Measurements from ENCODE around the gene LEMD3.

Gene LEMD3

DNA sequence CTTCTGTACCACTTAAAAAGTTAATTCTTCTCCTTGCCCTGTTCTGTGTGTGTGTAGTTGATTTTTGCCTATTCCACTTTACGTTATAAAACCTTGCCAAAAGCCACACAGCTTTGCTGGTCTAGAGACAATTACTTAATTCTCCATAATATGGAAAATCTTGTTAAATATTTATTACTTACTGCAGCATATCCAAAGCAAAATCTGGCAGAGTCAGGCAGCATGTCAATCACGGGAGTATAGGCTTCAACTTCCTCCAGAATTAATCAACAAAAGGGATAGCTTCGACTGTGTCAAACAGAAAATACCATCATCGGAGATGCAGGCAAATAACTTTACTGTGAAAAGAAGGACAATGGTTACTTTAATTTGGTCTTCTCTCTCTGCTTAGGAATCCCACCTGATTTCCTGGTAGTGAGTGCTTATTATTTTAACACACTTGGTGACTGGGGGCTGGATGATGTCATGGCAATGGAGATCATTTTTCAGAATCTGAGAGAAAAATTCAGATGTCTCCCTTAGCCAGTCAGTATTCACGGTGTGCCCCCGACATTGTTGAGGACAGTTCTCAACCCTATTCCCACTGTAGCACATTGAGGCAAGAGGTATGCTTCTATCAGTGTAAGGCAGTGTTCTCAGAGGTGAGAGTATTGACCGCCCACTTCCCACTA is 105.4 kb downstream of the LEMD3 start:
- Histone ChIP-seq H3K4me3 (no peak overlapping the region), H3K9me3 (ENCODE audit: low read depth, low read length) (no peaks in the 10 kb centered on the region), H3K27ac (no peak overlapping the region), H3K9ac (ENCODE audit: insufficient read length) (no peak overlapping the region), H3K36me3 (ENCODE audit: insufficient read depth, low read length) (no peaks in the 10 kb centered on the region)
- TF ChIP-seq EZH2 (IDR thresholded peaks at IDR 0.05) = no peak
- no peak for TF ChIP-seq FOXP2 (optimal IDR thresholded peaks at IDR 0.05; ENCODE audit: control extremely low read depth, extremely low read length, insufficient read depth)
- no peak for TF ChIP-seq POLR2AphosphoS5 (IDR thresholded peaks at IDR 0.05; ENCODE audit: borderline replicate concordance, low read depth, low read length)
- no peak for DNase-seq (ENCODE audit: low read depth, low spot score)

DNA sequence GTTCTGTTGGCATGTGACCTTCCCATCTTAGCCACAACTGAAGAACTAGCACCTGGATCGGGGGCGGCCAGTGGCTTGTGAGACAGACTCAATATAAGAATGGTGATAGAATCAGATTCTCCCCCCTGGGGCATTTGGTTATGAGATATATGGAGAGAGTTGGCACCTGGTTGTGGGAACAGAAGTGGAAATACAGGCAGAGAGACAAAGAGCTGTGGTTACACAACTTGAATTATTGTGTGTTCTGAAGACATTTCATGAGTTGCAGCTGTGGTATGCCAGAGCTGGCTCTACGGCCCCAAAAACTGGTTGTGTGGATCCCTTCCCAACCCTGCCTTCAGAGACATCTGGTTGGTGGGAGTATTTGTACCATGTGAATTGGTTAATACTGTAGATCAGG is 106.2 kb downstream of the LEMD3 start:
- H3K27ac ChIP-seq = no peak overlapping the region
- H3K9ac ChIP-seq (ENCODE audit: insufficient read length) = no peak overlapping the region
- no peak for TF ChIP-seq FOXP2 (optimal IDR thresholded peaks at IDR 0.05; ENCODE audit: control extremely low read depth, extremely low read length, insufficient read depth)
- no peaks in the 10 kb centered on the region for H3K36me3 ChIP-seq (ENCODE audit: insufficient read depth, low read length)
- no peaks in the 10 kb centered on the region for H3K9me3 ChIP-seq (ENCODE audit: low read depth, low read length)
- DNase-seq (ENCODE audit: low read depth, low spot score) = no peak
- H3K4me3 ChIP-seq = no peak overlapping the region

DNA sequence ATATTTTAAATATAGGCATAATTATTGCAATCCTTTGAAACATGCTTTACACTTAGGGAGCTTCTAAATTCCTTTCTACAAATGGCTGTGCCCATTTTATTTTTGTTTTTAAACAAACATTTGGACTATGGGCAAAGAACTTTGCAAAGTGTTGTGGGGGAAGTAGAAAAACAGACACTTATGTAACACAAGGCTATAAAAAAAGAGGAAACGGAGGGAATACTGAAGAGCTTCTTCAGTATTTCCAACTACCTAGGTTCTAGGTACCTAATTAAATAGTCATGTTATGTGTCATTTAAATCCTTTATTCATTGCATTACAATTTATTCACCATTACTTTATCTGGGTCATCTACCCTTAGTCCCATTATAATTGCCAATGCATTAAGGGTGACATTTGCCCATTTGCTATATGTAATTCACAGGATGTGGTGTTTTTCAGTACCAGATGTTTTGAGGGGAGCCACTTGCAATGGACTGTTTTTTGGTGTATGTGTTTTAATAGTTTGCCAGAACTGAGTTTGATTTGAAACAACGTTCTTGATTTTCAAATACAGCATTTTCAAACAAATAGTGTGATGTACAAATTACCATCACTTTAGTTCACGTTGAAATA is 107.6 kb downstream of the LEMD3 start:
- no peak overlapping the region for H3K27ac ChIP-seq
- no peaks in the 10 kb centered on the region for H3K9me3 ChIP-seq (ENCODE audit: low read depth, low read length)
- DNase-seq (ENCODE audit: low read depth, low spot score) = no peak
- TF ChIP-seq EZH2 (IDR thresholded peaks at IDR 0.05) (no peak), POLR2AphosphoS5 (IDR thresholded peaks at IDR 0.05; ENCODE audit: borderline replicate concordance, low read depth, low read length) (no peak), FOXP2 (optimal IDR thresholded peaks at IDR 0.05; ENCODE audit: control extremely low read depth, extremely low read length, insufficient read depth) (no peak)
- no peak overlapping the region for H3K4me3 ChIP-seq
- no peak overlapping the region for H3K9ac ChIP-seq (ENCODE audit: insufficient read length)
- H3K36me3 ChIP-seq (ENCODE audit: insufficient read depth, low read length) = no peaks in the 10 kb centered on the region

DNA sequence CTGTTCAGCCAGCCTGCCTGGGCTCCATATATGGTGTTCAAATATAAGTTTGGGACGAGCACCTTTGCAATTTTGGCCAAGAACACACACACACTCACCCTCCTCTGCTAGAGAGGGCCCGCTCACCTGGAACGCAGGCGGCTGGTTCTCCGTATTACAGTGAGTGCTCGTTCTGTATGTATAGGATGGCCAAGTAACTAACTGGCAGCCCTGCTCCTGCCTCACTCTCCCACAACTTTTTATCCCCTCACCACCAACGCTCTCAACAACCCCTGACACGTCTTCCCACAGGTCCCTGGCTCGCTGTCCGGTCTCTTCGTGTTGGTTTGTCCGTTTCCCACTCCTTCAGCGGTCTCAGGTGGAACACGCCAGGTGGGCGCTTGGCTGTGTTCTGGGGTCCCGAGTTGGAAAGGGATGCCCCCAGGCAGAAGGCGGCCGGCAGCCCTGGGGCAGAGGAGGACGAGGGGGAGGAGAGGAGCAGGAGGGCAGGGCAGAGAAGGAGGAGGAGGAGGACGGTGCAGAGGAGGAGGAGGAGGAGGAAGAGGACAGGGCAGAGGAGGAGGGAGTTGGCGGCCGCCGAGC is 108.7 kb downstream of the LEMD3 start:
- no peaks in the 10 kb centered on the region for H3K9me3 ChIP-seq (ENCODE audit: low read depth, low read length)
- H3K27ac ChIP-seq = no peak overlapping the region
- H3K4me3 ChIP-seq = peak overlapping the region; percentile 78
- H3K36me3 ChIP-seq (ENCODE audit: insufficient read depth, low read length) = no peaks in the 10 kb centered on the region
- no peak for DNase-seq (ENCODE audit: low read depth, low spot score)
- no peak for TF ChIP-seq POLR2AphosphoS5 (IDR thresholded peaks at IDR 0.05; ENCODE audit: borderline replicate concordance, low read depth, low read length)
- TF ChIP-seq FOXP2 (optimal IDR thresholded peaks at IDR 0.05; ENCODE audit: control extremely low read depth, extremely low read length, insufficient read depth) = no peak
- TF ChIP-seq EZH2 (IDR thresholded peaks at IDR 0.05) = no peak
- no peak overlapping the region for H3K9ac ChIP-seq (ENCODE audit: insufficient read length)

DNA sequence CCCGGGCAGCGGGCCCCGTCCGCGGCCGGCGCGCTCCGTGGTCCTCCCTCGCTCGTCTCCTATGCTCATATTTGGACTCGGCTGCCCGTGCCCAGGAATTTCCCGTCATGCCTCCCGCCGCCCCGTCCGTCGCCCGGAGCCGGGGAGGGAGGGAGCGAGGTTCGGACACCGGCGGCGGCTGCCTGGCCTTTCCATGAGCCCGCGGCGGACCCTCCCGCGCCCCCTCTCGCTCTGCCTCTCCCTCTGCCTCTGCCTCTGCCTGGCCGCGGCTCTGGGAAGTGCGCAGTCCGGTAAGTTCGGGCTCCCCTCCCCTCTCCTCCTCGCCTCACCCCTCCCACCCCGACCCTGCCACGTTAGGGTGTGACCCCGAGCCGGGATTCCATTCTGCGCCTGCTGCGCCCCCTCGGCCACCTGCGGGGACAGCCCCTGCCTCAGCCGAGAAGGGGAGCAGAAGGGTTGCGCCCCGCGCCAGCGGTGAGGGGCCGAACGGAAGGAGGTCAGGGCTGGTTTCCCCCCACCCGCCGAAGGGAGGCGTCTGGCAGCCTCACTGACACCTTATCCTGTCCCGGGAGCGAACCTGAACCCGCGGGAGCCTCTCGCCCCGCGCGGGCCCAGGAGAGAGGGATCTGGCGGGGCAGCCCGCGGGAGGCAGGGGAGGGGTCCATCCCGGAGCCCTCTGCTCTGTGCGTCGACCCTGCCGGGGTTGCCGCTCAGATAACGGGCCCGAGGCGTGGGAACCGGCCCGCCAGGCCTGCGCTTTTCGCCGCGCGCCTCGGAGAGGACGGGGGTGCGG is 109.4 kb downstream of the LEMD3 start, which contains the start of gene MSRB3:
TSS of gene MSRB3 (plus strand) at position 108 of the 793 bp plus-strand sequence. CDS start 29,897 bp downstream, outside the sequence.
- Histone ChIP-seq H3K27ac (no peak within 1 kb of the TSS), H3K4me3 (peak within 1 kb of the TSS; percentile 78)
- no peak for DNase-seq (ENCODE audit: low read depth, low spot score)

DNA sequence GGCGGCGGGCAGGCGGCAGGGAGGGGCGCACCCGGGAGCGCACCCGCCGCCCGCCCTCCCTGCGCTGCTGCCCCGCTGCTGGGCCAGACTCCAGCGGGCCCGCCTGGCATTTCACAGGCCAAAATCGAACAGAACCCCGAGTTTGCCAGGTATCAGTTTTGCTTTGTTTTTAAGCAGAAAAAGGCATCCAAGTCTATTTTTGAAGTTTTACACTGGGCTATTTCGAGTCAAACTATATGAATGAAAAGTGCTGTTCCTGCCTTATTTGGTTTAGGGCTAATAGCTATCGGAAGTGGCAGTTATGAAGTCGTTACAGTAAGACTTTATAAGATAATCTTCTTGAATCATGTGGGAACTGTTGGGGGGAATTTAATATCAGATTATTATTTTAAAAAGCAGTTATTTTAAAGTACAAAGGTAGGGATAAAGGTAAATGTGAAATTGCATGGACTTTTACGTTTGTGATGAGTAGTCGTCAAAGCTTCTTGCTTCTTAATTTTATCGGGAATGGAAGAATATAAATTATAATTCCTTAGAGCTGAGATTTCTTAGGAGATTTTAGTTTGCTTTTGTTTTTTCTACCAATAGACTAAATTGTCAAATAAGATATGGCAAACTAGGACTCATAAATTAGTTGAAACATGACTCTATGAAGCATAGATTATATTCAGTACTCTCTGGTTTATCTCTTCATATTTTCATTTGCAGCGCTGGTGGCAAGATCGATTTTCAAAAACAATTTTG is 110.2 kb downstream of the LEMD3 start:
- Histone ChIP-seq H3K36me3 (ENCODE audit: insufficient read depth, low read length) (no peaks in the 10 kb centered on the region), H3K9ac (ENCODE audit: insufficient read length) (peak overlapping the region; percentile 67), H3K27ac (no peak overlapping the region), H3K9me3 (ENCODE audit: low read depth, low read length) (no peaks in the 10 kb centered on the region), H3K4me3 (peak overlapping the region; percentile 78)
- no peak for TF ChIP-seq EZH2 (IDR thresholded peaks at IDR 0.05)
- no peak for TF ChIP-seq FOXP2 (optimal IDR thresholded peaks at IDR 0.05; ENCODE audit: control extremely low read depth, extremely low read length, insufficient read depth)
- no peak for TF ChIP-seq POLR2AphosphoS5 (IDR thresholded peaks at IDR 0.05; ENCODE audit: borderline replicate concordance, low read depth, low read length)
- no peak for DNase-seq (ENCODE audit: low read depth, low spot score)

More for the DNA sequence above, 109.4 kb downstream of the LEMD3 start, which contains the start of gene MSRB3:
- Histone ChIP-seq H3K36me3 (ENCODE audit: insufficient read depth, low read length) (no peaks in the 10 kb centered on the region), H3K9me3 (ENCODE audit: low read depth, low read length) (no peaks in the 10 kb centered on the region), H3K9ac (ENCODE audit: insufficient read length) (peak within 1 kb of the TSS; percentile 67)
- TF ChIP-seq POLR2AphosphoS5 (IDR thresholded peaks at IDR 0.05; ENCODE audit: borderline replicate concordance, low read depth, low read length) (no peak), EZH2 (IDR thresholded peaks at IDR 0.05) (no peak), FOXP2 (optimal IDR thresholded peaks at IDR 0.05; ENCODE audit: control extremely low read depth, extremely low read length, insufficient read depth) (no peak)

DNA sequence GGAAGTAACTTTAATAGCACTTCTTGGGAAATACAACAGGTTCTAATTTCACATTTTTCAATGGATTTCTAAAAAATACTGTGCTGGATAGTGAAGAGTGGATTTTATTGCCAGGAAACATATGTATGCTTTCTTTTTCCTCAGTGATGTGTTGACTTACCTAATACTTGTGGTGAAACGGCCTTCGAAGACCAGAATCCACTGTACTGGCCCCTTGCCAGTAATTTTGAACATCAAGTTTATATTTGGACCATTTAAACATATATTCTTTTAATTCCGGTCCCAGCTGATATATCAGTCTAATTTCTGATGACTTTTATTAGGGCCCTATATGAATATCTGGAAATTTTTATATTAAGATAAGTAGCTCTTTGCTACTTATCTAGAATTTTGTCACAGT is 110.9 kb downstream of the LEMD3 start:
- DNase-seq (ENCODE audit: low read depth, low spot score) = no peak
- no peak overlapping the region for H3K9ac ChIP-seq (ENCODE audit: insufficient read length)
- H3K9me3 ChIP-seq (ENCODE audit: low read depth, low read length) = no peaks in the 10 kb centered on the region
- no peak overlapping the region for H3K4me3 ChIP-seq
- TF ChIP-seq POLR2AphosphoS5 (IDR thresholded peaks at IDR 0.05; ENCODE audit: borderline replicate concordance, low read depth, low read length) (no peak), EZH2 (IDR thresholded peaks at IDR 0.05) (no peak), FOXP2 (optimal IDR thresholded peaks at IDR 0.05; ENCODE audit: control extremely low read depth, extremely low read length, insufficient read depth) (no peak)
- H3K36me3 ChIP-seq (ENCODE audit: insufficient read depth, low read length) = no peaks in the 10 kb centered on the region
- no peak overlapping the region for H3K27ac ChIP-seq
